Right kidney (tissue), 1 donor: ENCODE results near the gene UBAC2.
"Not testable (repeated sequence)": the region's sequence is repeated elsewhere in the genome, so short reads cannot be mapped to it uniquely, and the experiment has no call there.

Experiments used
- DNase-seq: peaks from one replicate; pipeline ENCODE4 v3.0.0-alpha.2; 2016

The UBAC2 gene

GRCh38 chr13:99393791-99394735 is 193.4 kb downstream of the UBAC2 start:
- no peak for DNase-seq

- DNase-seq, result no peak
Measured at GRCh38 chr13:99395436-99395835, 194.8 kb downstream of the UBAC2 start.

- no peak for DNase-seq
Measured at GRCh38 chr13:99396446-99396845, 195.8 kb downstream of the UBAC2 start.

- no peak for DNase-seq
Measured at GRCh38 chr13:99398071-99398470, 197.4 kb downstream of the UBAC2 start.

- no peak for DNase-seq
Measured at GRCh38 chr13:99398916-99399622, 198.4 kb downstream of the UBAC2 start.

GRCh38 chr13:99399623-99399974 is 198.9 kb downstream of the UBAC2 start:
- no peak for DNase-seq

GRCh38 chr13:99403458-99403971 is 202.9 kb downstream of the UBAC2 start:
- no peak for DNase-seq

- peak; percentile 37 for DNase-seq
Measured at GRCh38 chr13:99404005-99404755, 203.5 kb downstream of the UBAC2 start.

GRCh38 chr13:99405966-99406365 is 205.3 kb downstream of the UBAC2 start:
- DNase-seq, result no peak

- no peak for DNase-seq
Measured at GRCh38 chr13:99406799-99407201, 206.1 kb downstream of the UBAC2 start.

GRCh38 chr13:99407906-99408702 is 207.4 kb downstream of the UBAC2 start:
- no peak for DNase-seq

GRCh38 chr13:99408703-99409000 is 208.0 kb downstream of the UBAC2 start:
- DNase-seq, result no peak

- not testable (repeated sequence) for DNase-seq
Measured at GRCh38 chr13:99409461-99410083, 208.9 kb downstream of the UBAC2 start.

GRCh38 chr13:99410646-99411475 is 210.2 kb downstream of the UBAC2 start:
- DNase-seq, result not testable (repeated sequence)

GRCh38 chr13:99412856-99413255 is 212.2 kb downstream of the UBAC2 start:
- no peak for DNase-seq

- DNase-seq, result no peak
Measured at GRCh38 chr13:99414048-99414995, 213.7 kb downstream of the UBAC2 start.

- no peak for DNase-seq
Measured at GRCh38 chr13:99415014-99415650, 214.5 kb downstream of the UBAC2 start.

GRCh38 chr13:99415851-99416331 is 215.2 kb downstream of the UBAC2 start:
- DNase-seq, result no peak
